Measurements from ENCODE around the gene ARSA. TPM values are rescaled to one million over a fixed set of nuclear protein-coding genes. Genes with fewer than 3 reads are reported as not detected.
A peak's percentile ranks its signal among the peaks of the same experiment; 100 is the strongest.
"Not testable (repeated sequence)": the region's sequence is repeated elsewhere in the genome, so short reads cannot be mapped to it uniquely, and the experiment has no call there.

ARSA gene
- polyA plus RNA-seq, 1 donor = 13.2 TPM

DNA sequence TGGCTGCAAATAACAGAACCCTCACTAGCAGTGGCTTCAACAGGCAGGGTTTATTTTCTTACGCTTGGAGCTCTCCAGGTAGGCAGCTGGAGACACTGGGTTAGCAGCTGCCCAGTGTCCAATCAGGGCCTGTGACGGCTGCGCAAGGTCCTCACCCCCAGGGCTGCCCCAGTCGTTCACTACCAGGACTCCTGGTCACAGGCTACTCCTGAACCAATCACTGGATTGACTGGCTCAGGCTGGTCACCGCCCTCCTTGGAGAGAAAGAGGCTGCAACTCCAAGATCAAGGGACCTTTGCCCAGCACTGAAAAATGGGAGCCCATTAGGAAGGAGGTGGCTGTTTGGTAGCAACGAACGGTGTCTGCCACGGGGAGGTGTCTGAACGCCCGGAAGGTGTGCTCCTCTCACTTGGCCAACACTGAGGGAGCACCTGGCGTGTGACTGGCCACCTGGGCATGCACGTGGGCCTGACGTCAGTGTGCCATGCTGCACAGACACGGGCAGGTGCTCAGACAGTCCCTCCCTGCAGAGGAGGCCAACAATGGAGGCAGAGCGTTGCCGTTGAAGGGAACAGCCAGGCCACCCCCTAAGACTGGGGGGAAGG is 5.1 kb downstream of the ARSA start:
- no peak for DNase-seq (ENCODE audit: low read depth)

DNA sequence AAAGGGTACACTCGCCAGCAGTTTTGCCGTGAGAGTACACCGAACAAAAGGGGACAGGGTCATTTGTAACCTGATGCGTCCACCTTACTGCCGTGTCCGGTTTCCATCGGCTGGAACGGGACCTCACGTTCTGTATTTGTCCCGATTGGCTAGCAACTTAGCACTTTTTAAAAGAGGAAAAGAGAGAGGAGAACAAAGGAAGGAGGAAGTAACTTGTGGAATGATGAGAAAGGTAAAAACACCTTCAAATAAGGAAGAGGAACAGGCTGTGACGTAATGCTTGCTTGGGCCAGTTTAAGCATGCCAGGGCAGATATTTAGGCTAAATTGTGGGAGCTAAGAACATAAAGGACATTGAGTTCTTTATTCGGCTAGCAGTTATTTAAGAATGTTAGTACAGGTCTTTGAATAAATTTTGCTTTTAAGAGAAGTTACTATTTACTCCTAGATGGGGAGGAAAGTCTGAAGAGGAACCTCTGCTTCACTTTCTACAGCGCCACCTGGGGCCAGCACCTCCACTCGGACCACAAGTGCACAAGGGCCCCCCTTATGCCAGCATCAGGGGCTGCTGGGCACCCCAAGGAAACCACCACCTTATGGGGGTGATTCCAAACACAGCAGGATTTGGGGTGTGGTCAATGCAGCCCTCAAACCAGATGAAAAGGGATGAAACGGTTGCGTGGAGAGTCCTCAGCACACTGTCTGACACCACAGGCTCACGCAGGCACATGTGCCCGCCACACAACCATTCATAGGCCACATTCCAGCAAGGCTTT is 5.8 kb downstream of the ARSA start:
- no peak for DNase-seq (ENCODE audit: low read depth)

DNA sequence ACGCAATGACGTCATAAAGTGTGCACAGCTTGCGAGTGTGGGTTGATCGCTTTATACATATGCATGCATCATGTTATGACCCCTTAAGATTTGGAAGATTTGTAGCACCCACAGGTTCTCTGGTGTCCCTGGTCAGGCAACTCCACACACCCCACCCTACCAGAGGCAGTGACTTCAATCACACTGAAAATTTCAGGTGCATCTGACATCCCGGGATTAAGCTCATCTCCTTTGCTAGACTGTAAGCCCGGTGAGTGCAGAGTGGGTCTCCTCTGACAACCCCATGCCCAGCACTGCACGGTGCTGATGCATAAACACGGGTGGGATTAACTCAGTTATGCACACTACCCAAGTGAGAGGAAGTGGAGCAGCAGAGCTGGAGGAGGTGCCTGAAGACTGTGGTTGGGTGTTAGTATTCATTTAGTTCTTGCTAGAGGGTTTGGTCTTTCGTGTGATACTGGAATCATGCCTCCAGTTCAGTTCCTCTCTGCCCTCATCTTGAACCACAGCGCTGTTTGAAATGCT is 6.5 kb downstream of the ARSA start:
- no peak for DNase-seq (ENCODE audit: low read depth)

DNA sequence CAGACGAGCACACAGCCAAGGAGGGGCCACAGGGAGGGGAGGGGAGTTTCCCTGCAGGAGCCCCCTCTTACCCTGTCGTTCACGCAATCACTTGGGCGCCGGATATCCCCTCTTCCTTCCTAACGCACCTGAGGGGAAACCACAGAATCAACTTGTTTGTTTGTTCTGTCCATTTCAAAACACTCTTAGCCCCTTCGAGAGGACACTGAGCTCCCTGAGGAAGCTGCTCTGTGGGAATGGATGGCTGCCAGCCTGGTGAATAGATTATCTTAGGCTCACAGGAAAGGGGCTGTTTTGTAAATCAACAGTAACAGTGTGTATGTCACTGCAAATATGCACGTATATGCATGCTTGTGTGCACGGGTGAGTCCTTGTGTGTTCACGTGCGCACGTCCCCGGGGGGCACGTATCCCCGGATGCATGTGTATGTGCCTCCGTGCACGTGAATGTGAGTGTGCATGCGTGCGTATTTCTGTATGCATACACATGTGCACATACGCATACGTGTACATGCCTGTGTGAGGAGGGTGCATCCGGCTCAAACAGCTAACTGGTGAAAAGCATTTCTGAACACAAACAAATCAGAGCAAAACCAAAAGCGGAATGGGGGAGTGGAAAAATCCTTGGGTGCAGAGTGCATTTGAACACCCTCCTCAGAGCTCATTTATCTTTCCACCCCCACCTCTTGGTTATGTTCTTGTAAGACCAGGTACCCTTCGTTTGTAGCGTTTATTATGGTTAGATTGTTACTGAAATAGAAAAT is 7.2 kb downstream of the ARSA start:
- peak; percentile 43 for DNase-seq (ENCODE audit: low read depth)

DNA sequence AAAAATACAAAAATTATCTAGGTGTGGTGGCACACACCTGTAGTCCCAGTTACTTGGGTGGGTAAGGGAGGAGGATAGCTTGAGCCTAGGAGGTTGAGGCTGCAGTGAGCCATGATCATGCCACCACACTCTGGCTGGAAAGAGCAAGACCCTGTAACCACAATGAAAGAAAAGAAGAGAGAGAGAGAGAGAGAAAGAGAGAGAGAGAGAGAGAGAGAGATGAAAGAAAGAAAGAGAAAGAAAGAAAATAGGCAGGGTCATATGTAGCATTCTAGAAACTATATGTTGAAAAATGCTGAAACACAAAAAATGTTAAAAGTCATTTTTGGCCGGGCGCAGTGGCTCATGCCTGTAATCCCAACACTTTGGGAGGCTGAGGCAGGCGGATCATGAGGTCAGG is 13.7 kb downstream of the ARSA start:
- not testable (repeated sequence) for DNase-seq (ENCODE audit: low read depth)

DNA sequence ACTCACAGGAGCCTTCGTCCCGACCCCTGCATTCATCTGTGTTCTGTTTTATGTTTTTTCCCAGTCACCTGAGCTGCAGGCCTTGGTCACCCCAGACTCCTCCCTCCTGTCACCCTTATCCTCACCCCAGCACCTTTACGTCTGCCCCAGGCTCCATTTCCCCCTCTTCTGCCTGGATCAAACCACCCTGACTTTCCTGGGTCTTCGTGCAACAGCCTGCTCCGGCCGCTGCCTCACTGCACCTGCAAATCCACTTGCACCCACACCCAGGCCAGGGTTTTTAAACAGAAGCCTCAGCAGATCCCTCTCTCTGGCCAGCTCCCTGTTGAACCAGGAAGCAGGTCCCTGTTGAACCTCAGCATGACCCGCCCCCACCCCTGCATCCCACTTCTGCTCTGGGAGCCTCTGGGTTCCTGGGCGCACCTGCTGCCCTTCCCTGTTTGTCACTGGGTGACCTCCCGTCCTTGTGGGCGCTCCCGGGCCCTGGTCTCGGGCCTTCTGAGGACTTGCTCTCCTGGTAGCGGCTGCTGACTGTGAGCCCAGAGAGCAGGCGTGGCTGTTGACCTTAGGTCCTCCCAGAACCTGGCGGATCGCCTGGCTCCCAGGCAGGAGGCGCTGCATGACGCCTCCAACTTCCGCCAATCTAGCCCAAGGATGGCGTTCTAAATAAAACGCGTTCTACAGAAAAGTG is 14.5 kb downstream of the ARSA start:
- no peak for DNase-seq (ENCODE audit: low read depth)

DNA sequence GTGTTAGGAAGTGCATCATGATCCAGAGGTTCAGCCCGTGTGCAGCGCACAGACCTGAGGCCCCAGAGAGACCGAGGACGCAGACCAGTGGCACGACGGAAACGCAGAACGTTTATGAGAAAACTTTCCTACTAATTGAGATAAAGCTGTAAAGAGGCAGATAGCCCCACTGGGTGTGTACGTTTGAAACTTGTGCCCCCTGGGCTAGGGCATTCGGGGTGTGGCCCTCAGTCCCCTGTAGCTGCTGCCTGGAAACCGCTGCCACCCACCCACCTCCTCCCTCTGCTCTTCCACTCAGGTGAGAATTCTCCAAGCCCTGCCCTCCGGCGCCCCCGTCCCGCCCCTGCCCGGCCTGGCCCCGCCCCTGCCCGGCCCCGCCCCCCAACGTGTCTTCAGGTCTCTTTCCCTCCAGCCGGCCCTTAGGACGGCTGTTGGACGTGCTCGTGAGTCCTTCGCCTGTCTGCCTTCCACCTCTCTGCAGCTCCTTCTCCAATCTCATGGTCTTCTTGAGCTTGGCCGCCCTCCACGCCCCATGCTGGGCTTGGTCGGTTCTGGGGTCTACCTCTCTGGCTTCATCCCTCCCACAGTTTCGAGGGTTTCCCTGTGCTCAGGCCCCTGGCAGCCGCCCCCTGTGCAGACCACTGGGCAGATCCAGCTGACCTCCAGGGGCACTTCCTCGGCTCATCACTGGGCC is 15.3 kb downstream of the ARSA start:
- no peak for DNase-seq (ENCODE audit: low read depth)

DNA sequence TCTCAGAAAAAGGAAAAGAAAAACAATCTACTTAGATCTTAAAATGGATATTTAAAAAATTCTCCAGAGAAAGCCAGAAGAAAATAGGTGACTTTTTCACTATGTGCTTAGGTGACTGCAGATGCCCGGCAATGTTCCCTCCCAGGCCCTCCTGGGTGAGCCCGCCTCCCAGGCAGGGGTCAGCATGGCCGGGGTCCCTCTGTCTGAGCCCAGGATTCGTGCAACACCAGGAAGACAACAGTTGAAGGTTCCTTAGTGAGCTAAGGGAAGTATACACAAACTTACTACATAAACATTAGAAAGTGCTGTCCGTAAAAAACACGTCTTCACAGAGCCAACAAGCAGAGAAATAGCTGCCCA is 15.8 kb downstream of the ARSA start:
- no peak for DNase-seq (ENCODE audit: low read depth)

DNA sequence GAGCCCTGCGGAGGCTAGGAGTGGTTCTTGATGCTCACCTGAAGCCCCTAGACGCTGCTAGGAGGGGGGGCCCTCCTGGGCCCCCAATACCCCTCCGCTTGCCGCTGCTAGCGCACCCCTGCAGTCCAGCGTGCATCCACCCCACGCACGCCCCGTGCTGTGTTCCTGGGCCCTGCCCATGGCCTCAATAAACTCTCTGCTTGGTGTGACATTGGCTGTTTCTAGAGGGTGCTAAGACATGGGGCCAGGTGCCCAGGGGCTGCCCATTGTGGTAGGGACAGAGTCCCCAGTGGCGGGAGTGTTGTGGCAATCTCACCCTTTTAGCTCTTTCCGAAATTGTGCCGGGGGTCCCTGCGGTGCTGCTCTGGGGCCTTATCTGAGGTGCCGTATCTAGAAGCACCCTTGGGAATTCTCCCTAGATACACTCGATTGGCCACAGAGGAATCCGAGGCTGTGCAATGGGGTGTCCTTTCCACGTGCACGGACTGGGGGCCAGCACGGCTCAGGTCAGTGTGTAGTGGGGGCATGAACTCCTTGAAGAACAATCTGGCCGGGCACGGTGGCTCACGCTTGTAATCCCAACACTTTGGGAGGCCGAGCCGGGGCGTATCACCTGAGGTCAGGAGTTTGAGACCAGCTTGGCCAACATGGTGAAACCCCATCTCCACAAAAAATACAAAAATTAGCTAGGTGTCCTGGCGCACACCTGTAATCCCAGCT is 16.5 kb downstream of the ARSA start:
- DNase-seq (ENCODE audit: low read depth) = no peak

DNA sequence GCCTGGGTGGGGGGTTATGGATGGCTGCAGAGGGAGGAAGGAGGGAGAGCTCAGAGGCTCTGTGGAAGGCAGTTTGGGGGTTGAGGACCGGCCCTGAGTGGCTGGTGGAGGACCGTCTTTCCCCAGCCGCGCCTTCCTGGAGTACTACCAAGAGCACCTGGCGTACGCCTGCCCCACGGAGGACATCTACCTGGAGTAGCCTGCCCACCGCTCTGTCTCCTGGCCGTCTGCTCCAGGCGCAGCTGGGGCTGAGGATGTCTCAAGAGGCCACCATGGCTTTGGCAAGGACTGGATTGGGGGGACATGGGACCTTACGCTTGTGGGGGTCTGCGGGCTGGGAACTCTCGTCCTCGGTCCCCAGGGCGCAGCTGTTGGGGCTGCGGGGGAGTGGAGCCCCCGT is 17.4 kb downstream of the ARSA start:
- DNase-seq (ENCODE audit: low read depth) = no peak

DNA sequence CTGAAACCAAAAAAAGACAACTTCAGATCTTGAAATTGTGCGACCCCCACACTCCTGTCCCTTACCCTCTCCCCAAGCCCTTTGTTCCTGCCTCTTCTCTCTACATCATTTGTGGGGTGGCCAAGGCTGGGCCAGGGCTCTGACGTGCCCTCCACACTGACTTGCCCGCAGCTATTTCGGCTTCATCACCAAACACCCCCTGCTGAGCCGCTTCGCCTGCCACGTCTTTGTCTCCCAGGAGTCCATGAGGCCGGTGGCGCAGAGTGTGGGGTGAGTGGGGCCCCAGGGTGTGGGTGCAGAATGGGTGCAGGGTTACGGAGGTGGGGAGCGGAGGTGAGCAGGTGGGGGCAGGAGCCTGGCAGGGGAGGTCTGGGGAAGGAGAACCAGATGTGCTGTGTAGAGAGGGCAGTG is 17.9 kb downstream of the ARSA start:
- DNase-seq (ENCODE audit: low read depth) = no peak

DNA sequence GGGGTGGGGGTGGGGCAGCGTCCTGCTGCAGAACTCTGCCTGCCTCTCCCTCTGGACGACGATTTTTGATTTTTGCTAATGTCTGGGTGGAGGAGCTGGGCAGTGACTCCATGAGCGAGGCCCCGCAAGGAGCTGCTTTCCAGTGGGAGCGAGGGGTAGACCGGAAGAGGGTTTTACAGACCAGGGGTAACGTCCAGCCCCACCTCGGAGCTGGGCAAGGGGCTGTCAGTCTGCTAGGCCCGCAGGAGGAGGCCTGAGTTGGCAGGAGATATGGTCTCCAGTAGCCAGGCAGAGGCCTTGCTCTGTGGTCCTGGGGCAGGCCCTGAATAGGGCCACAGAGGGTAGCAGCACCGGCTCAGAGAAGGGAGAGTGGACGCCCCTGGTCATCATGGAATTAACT is 18.4 kb downstream of the ARSA start:
- no peak for DNase-seq (ENCODE audit: low read depth)

DNA sequence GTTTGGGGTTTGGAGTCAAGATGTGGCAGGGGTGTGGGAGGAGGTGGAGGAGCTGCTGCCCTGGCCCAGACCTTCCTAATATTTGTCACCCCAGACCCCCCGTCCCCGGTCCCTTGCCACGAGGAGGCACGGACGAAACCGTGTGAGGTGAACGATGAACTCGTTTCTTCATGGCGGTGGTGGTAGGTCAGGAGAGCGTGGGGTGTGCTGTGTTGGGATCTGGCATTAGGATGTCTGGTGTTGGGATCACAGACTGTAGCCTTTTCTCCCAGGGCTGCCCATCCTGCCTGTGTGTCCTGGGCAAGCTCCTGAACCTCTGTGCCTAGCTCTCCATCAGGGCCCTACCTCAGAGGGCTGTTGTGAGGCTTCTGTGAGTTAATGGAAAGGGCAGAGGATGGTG is 19.0 kb downstream of the ARSA start:
- DNase-seq (ENCODE audit: low read depth) = no peak

DNA sequence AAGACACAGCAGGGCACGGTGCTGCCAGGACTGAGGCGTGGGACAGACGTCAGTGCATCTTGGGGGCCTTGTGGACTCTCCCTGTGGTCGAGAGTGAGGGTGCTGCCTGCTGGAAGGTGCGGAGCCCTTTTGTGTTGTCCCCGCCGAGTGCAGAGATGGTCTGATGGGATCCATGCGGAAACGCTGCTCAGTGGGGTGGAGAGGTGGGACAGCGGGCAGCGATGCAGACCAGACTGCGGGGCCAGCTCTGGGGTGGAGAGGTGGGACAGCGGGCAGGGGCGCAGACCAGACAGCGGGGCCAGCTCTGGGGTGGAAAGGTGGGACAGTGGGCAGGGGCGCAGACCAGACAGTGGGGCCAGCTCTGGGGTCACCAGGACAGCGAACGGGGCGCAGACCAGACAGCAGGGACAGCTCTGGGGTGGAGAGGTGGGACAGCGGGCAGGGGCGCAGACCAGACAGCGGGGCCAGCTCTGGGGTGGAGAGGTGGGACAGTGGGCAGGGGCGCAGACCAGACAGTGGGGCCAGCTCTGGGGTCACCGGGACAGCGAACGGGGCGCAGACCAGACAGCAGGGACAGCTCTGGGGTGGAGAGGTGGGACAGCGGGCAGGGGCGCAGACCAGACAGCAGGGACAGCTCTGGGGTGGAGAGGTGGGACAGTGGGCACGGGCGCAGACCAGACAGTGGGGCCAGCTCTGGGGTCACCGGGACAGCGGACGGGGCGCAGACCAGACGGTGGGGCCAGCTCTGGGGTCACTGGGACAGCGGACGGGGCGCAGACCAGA is 19.7 kb downstream of the ARSA start:
- DNase-seq (ENCODE audit: low read depth) = not testable (repeated sequence)

DNA sequence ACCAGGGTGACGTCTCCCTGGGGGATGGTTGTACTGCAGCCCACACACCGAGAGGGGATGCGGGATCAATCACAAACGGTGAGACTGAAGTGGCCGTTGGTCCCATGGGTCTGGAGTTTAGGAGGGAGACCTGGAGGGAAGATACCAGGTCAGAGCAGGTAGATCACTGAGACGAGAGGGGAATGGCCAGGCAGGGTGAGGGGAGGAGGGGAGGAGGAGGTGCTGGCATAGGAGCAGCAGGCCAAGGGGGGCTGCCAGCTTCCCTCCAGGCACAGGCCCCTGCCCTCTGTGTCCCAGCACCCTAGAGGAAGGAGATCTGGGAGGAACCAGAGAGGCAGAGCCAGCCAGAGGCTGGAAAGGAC is 20.3 kb downstream of the ARSA start:
- DNase-seq (ENCODE audit: low read depth) = no peak

DNA sequence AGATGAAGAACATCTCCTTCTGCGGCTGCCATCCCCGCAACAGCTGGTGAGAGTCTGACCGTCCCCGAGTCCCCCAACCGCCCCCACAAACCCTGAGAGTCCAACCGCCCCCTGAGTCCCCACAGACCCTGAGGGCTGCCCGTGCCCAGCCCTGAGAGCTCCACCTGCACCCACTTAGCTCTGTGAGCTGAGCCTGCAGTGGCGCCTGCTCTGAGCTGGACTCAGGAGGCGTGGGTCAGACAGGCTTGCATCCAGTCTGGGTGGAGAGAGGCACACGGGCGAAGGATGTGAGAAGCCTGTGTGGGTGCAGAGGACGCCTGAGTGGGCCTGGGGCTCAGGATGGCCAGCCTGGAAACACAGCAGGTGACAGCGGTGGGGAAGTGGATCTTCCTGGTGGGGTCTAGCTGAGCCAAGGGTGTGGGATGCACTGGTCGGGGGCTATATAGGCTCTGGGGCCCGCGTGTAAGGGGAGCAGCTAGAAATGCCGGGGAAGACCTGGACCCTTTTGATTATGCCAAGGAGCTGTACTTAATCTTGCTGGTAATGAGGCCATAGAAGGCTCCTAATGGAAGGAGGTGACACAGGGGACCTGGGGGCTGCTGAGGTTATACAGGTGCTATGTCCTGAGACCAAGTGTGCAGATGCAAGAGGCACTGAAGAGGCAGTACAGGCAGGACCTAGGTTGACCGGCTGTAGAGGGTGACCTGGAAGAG is 20.9 kb downstream of the ARSA start:
- no peak for DNase-seq (ENCODE audit: low read depth)

DNA sequence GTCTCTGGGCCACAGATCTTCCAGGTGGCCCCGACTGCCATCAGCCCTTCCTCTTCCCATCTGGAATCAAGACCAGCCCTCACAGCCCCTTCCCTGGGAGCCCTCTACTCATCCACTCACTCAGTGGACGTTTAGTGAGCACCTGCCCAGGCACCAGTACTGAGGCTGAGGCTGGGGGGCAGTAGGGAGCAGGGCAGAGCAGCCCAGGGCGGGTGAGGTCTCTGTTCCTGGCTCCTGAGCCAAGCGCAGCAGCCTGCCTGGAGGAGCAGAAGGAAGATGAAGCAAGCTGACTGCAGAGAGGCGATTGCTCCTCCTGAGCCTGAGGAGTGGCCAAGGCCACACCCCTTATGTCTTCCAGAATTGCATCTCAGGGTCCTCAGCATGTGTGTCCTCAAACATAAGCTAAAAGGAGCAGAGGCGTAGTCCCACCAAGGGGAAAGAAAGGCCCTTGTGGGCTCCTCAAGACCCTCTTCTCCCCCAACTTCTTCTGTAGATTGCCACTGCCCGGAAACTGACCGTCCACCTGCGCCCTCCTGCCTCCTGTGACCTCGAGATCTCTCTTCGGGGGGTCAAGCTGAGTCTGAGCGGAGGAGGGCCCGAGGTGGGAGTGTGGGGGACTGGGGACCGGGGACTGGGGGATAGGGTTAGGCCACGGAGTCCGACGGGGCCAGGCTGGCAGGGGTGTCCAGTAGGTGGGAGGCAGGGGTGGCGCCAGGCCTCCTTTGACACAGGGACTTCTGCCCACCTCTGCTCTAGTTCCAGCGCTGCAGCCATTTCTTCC is 21.6 kb downstream of the ARSA start:
- no peak for DNase-seq (ENCODE audit: low read depth)

DNA sequence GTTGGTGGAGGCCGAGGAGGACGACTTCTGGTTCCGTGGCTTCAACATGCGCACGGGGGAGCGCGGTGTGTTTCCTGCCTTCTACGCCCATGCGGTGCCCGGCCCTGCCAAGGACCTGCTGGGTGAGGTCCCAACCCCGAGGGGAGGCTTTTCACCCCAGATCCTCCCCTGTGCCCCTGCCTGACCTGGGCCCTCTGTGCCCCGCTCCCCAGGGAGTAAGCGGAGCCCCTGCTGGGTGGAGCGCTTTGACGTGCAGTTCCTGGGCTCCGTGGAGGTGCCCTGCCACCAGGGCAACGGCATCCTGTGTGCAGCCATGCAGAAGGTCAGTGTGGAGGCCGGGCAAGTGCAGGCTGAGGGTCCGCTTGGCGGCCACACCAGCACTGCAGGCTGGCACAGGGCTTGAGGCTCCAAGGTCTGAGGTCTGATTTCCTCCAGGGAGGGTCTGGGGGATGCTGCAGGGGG is 22.3 kb downstream of the ARSA start:
- DNase-seq (ENCODE audit: low read depth) = no peak

Data from forelimb muscle (tissue), 1 donor.